Activated CD4-positive, alpha-beta T cell treated with anti-CD3 and anti-CD28 coated beads, Interleukin-2, amount 10 ng/mL, durations not matched to agents 7 days and 5 days (primary cell): ENCODE results near the gene CERS6. TPM values are rescaled to one million over a fixed set of nuclear protein-coding genes. Genes with fewer than 3 reads are reported as not detected.
"Not testable (repeated sequence)": the region's sequence is repeated elsewhere in the genome, so short reads cannot be mapped to it uniquely, and the experiment has no call there.

Experiments
- CTCF ChIA-PET: fragments of 350-600 bp; sonication (Branson Sonifier 250); formaldehyde crosslinking; loops from one replicate; lab custom pipeline; 2021; ENCODE audit warnings: antibody characterized with exemption; lab: Charles Lee
- POLR2A ChIA-PET: fragments of 350-600 bp; sonication (Branson Sonifier 250); formaldehyde crosslinking; loops from one replicate; lab custom pipeline; 2021; ENCODE audit warnings: antibody characterized with exemption; lab: Charles Lee
- DNase-seq: peaks from one replicate; pipeline ENCODE4 v3.0.0-alpha.2; 2020
- H3K27ac Mint-ChIP-seq: one replicate; pipeline ENCODE4 v1.8.0; 2021; ENCODE audit warnings: mild to moderate bottlenecking, moderate library complexity, mixed read lengths
- H3K27me3 Mint-ChIP-seq: one replicate; pipeline ENCODE4 v1.8.0; 2021; ENCODE audit warnings: mixed read lengths
- H3K36me3 Mint-ChIP-seq: one replicate; pipeline ENCODE4 v1.8.0; 2021; ENCODE audit warnings: low read depth, mixed read lengths
- H3K4me1 Mint-ChIP-seq: one replicate; pipeline ENCODE4 v1.8.0; 2021; ENCODE audit warnings: mixed read lengths
- H3K4me3 Mint-ChIP-seq: one replicate; pipeline ENCODE4 v1.8.0; 2021; ENCODE audit warnings: mild to moderate bottlenecking, moderate library complexity, mixed read lengths
- H3K9me3 Mint-ChIP-seq: one replicate; pipeline ENCODE4 v1.8.0; 2021; ENCODE audit warnings: mixed read lengths
- total RNA-seq, 2 experiments: library from RNA; stranded (reverse); gene quantifications; one replicate each; pipeline ENCODE4 v1.2.3, GENCODE V29; 2021

Gene CERS6
- total RNA-seq, 2 experiments from 2014 or later: 12.1 to 14.9 TPM

DNA sequence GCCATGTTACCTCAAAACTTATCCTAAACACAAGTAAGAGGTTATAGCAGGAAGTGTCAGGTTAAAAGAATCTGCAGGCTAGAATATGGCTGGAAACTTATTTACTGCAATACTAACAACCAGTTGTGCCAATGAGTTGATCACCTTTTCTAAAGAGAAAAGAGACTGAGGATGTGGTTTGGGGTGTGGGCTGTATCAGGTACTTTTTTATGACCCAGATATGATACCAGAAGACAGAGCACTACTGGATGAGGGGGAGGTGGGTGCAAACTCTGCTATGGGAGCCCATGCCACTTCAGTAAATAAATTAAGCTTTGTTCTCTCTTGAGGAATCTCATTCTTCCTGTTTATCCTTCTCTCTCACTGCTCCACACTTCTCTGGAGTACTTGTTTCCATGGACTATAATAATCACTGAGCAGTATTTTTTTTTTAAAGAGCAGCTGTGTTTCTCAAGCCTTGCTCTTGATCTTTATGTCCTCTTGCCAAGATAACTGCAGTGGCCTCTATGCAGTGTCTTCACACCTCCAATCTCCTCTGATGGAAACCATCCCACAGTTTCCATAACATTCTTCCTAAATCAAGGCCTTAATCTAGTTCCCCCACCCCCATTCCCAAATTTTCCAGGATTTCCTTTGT is 295.1 kb downstream of the CERS6 start:
- Mint-ChIP-seq H3K27me3 (no peaks in the 10 kb centered on the region), H3K36me3 (peaks cover 20% of the 10 kb centered on the region), H3K4me3 (peak overlapping the region; percentile 8), H3K27ac (peak overlapping the region; percentile 89), H3K9me3 (no peaks in the 10 kb centered on the region), H3K4me1 (peaks cover 48% of the 10 kb centered on the region)
- POLR2A ChIA-PET: no interaction called here
- DNase-seq: peak; percentile 67
- CTCF ChIA-PET: no interaction called here

DNA sequence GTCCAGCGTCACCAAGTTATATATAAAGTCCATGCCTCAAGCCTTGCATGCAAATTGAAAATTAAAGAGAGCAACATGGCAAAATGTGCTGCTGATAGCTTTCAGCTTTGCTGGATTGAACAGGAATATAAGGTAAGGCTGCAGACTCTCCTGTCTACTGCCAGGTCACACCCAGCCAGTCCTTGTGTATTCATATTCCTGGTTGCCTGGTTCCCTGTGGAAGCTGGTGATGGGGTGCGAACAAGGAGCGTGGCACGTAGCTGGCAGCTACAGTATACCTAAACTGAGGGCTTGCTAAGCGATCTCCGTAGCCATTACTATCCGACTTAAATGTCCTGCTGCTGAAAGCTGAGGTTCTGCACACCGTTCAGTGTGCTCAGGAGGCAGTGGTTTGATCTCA is 296.3 kb downstream of the CERS6 start:
- Mint-ChIP-seq H3K9me3 (no peaks in the 10 kb centered on the region), H3K4me1 (peaks cover 60% of the 10 kb centered on the region), H3K27ac (no peak overlapping the region), H3K36me3 (peaks cover 23% of the 10 kb centered on the region), H3K27me3 (no peaks in the 10 kb centered on the region), H3K4me3 (no peak overlapping the region)
- ChIA-PET POLR2A (no interaction called here), CTCF (interaction anchor here (0.6 kb wide), 1 partner anchor 396 kb away, joined by 3 read pairs; no protein-coding TSS in a partner anchor)
- DNase-seq: no peak

DNA sequence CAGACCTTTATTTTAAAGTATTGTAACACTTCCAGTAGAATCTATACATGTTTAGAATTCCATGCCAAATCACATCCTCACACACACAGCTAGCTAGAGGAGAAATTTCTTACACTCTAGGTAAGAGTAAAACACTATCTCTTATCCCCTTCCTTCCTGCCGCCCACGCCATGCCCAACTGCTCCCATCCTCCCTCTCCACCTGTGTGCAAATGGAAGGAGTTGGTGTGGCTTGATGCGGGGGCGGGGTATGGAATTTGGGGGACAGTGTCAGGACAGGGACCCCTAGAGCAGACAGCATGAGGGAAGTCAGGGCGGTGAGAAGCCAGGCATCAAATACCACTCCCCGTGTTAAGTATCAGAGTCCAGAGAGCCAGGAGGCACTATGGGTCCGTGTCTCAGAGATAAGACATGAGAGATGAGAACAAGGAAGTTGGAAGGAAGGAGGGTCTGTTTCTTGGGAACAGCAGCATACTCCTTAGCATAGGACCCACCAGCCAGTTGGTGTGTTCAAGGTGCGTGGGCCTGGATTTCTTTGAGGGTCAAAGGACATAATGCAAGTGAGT is 297.8 kb downstream of the CERS6 start:
- Mint-ChIP-seq H3K36me3 (peaks cover 20% of the 10 kb centered on the region), H3K27ac (no peak overlapping the region), H3K4me3 (no peak overlapping the region), H3K27me3 (no peaks in the 10 kb centered on the region), H3K4me1 (peaks cover 70% of the 10 kb centered on the region), H3K9me3 (no peaks in the 10 kb centered on the region)
- CTCF ChIA-PET: interaction anchor here (1.4 kb wide), 1 partner anchor 13 kb away, joined by 3 read pairs; no protein-coding TSS in a partner anchor
- POLR2A ChIA-PET: interaction anchor here (0.6 kb wide), 1 partner anchor 172 kb away, joined by 3 read pairs; no protein-coding TSS in a partner anchor
- no peak for DNase-seq

DNA sequence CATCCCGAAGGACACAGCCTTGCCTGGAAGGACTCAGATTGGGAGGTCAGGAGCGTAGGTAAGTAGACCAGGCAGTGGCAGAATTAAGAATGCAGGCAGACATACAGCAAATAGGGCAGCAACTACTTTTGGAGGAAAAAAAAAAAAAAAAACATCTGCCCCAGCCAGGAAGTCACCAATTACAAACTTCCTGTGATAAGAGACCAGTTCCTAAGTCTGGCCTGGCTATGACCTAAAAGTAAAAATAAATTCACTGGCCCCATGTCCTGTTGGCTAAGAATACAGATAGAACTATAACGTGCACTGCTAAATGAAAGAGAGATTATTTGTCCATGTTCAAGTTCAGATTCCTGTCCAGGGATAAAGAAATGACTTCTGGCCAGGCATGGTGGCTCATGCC is 301.2 kb downstream of the CERS6 start:
- POLR2A ChIA-PET: no interaction called here
- no peaks in the 10 kb centered on the region for H3K27me3 Mint-ChIP-seq
- H3K27ac Mint-ChIP-seq: no peak overlapping the region
- CTCF ChIA-PET: no interaction called here
- H3K4me1 Mint-ChIP-seq: peaks cover 42% of the 10 kb centered on the region
- H3K4me3 Mint-ChIP-seq: no peak overlapping the region
- DNase-seq: no peak
- no peaks in the 10 kb centered on the region for H3K9me3 Mint-ChIP-seq
- peaks cover 10% of the 10 kb centered on the region for H3K36me3 Mint-ChIP-seq

DNA sequence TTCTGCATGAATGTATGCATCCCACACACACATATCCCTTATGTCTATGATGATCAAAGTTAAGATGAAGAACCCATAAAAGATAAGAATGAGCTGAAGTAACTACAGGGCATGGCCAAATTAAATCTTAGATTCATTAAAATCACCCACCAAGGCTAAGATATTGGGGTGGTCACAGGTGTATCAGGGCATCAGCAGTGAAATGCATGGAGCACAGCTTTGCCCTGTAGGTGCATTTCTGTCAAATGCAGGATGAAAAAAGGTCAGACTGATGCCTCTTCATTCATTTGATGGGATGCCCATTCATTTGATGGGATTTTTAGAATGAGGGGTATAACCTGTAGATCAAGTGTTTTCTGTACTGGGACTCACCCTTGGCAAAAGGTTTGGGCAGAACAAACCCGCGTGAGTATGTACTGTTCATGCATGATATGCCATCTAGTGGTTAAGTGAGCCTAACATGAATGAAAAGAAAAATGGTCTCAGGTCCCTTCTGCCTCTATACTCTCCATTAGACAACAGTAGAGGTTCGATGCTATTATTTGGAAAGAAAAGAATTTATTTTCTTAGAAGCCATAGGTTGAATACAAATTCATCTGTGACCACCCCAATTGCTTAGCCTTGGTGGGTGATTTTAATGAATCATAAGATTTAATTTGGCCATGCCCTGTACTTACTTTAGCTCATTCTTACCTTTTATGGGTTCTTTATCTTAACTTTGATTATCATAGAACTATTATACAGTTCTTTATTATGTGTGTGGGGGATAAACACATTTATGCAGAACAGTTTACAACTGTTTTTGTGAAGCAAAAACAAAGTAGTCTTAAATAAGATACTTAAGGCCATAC is 303.1 kb downstream of the CERS6 start:
- Mint-ChIP-seq H3K36me3 (peaks cover 7% of the 10 kb centered on the region), H3K27me3 (no peaks in the 10 kb centered on the region), H3K4me3 (no peak overlapping the region), H3K4me1 (peaks cover 30% of the 10 kb centered on the region), H3K9me3 (no peaks in the 10 kb centered on the region), H3K27ac (no peak overlapping the region)
- peak; percentile 40 for DNase-seq
- CTCF ChIA-PET: no interaction called here
- POLR2A ChIA-PET: no interaction called here

DNA sequence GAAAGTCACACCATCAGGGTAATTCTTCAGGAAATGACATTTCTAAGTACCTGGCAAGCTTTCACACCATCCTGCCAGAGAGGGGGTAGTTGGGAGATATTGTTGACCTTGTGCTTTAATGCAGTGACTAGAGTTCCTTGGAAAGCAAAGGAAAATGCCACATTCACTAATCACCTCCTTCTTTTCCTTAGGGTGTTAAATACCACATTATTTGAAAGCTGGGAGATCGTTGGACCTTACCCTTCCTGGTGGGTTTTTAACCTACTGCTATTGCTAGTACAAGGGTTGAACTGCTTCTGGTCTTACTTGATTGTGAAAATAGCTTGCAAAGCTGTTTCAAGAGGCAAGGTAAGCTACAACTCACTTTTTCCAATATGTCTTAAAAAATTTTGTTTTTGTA is 309.3 kb downstream of the CERS6 start:
- H3K9me3 Mint-ChIP-seq: peaks cover 4% of the 10 kb centered on the region

DNA sequence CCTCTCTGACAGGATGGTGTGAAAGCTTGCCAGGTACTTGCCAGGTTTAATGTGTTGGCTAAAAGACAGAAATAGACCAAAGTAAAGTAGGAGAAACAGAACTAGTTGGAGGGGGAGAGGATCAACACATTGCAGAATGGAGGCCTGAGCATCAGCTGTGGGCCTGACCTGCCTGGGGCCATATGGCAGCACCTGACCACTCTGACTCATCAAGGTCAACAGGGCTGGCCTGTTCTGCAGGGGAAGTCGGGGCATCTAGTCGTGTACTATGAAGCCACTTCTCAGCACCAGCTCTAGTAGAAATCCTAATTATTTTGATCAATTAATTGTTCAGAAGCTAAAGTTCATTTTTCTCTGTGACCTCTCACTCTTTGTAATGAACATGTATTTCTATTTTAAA is 310.5 kb downstream of the CERS6 start:
- POLR2A ChIA-PET: no interaction called here
- H3K36me3 Mint-ChIP-seq: peaks cover 25% of the 10 kb centered on the region
- H3K4me1 Mint-ChIP-seq: no peaks in the 10 kb centered on the region
- no peaks in the 10 kb centered on the region for H3K27me3 Mint-ChIP-seq
- no peak overlapping the region for H3K4me3 Mint-ChIP-seq
- DNase-seq: no peak
- H3K27ac Mint-ChIP-seq: no peak overlapping the region
- H3K9me3 Mint-ChIP-seq: peaks cover 4% of the 10 kb centered on the region
- CTCF ChIA-PET: interaction anchor here (0.6 to 1.4 kb wide), 3 partner anchors 12 to 114 kb away, joined by 3 read pairs; no protein-coding TSS in a partner anchor

More for the DNA sequence above, 309.3 kb downstream of the CERS6 start:
- H3K27ac Mint-ChIP-seq: no peak overlapping the region
- ChIA-PET POLR2A (no interaction called here), CTCF (interaction anchor here (0.6 to 1.0 kb wide), 2 partner anchors 285 to 418 kb away, joined by 3 read pairs; no protein-coding TSS in a partner anchor)
- H3K4me1 Mint-ChIP-seq: no peaks in the 10 kb centered on the region
- H3K27me3 Mint-ChIP-seq: no peaks in the 10 kb centered on the region
- DNase-seq: no peak
- peaks cover 25% of the 10 kb centered on the region for H3K36me3 Mint-ChIP-seq
- no peak overlapping the region for H3K4me3 Mint-ChIP-seq

DNA sequence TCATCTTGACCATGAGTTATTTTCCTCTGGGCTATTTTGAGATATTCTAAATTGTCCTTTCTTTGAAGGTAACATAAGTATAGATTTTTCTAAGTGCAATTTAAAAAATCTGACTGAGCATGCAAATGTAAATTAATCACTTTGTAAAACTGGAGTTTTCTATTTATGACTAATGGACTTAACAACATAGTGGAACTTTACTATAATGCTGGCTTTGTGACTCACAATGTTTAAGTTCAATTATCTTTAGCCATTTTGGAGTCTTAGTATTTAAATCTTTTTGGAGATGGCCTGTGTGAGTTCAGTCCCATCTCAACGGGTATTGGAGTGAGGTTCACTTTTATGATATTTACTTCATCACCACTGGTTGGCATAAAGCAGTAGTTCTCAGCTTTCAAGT is 311.2 kb downstream of the CERS6 start:
- Mint-ChIP-seq H3K27ac (no peak overlapping the region), H3K36me3 (peaks cover 25% of the 10 kb centered on the region), H3K9me3 (peaks cover 4% of the 10 kb centered on the region), H3K4me3 (no peak overlapping the region), H3K4me1 (no peaks in the 10 kb centered on the region), H3K27me3 (no peaks in the 10 kb centered on the region)
- CTCF ChIA-PET: interaction anchor here (0.6 to 1.4 kb wide), 3 partner anchors 12 to 511 kb away, joined by 3 to 5 read pairs (median 3); no protein-coding TSS in a partner anchor
- no peak for DNase-seq
- POLR2A ChIA-PET: no interaction called here

DNA sequence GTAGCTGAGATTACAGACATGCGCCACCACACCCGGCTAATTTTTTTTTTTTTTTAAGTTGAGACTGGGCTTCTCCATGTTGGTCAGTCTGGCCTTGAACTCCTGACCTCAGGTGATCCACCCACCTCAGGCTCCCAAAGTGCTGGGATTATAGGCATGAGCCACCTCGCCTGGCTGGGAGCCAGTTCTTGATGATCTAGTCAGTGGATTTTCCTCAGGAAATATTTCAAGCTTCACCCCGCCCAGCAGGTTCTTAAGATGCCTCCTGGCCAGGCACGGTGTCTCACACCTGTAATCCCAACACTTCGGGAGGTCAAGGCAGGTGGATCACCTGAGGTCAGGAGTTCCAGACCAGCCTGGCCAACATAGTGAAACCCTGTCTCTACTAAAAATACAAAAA is 312.3 kb downstream of the CERS6 start:
- DNase-seq, H3K4me3 Mint-ChIP-seq, H3K27me3 Mint-ChIP-seq, H3K4me1 Mint-ChIP-seq, H3K9me3 Mint-ChIP-seq, POLR2A ChIA-PET, H3K27ac Mint-ChIP-seq: not testable (repeated sequence)
- CTCF ChIA-PET: interaction anchor here (0.6 kb wide), 1 partner anchor 231 kb away, joined by 3 read pairs; no protein-coding TSS in a partner anchor
- H3K36me3 Mint-ChIP-seq: peaks cover 25% of the 10 kb centered on the region

DNA sequence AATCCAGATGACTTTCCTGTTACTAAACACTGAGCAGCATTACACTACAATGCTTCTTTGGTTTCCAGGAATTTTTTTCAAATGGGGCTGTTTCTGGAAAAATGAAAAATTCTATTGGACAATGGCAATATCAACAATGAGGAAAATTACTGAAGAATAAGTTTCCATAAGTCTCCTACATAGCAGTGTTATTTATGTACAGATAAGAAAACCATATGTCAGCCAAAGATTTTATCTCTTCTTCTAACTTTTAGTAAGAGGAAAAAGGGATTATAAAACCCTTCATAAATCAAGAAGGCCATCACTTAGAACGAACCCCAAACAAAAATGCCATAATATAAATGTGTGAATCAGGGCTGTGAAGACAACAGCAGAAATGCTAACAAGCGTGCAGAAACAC is 314.7 kb downstream of the CERS6 start:
- DNase-seq: no peak
- Mint-ChIP-seq H3K27me3 (no peaks in the 10 kb centered on the region), H3K9me3 (no peaks in the 10 kb centered on the region), H3K27ac (no peak overlapping the region), H3K4me1 (no peaks in the 10 kb centered on the region), H3K4me3 (no peak overlapping the region), H3K36me3 (peaks cover 16% of the 10 kb centered on the region)
- POLR2A ChIA-PET: interaction anchor here (0.6 kb wide), 1 partner anchor 409 kb away, joined by 3 read pairs; no protein-coding TSS in a partner anchor
- CTCF ChIA-PET: no interaction called here

DNA sequence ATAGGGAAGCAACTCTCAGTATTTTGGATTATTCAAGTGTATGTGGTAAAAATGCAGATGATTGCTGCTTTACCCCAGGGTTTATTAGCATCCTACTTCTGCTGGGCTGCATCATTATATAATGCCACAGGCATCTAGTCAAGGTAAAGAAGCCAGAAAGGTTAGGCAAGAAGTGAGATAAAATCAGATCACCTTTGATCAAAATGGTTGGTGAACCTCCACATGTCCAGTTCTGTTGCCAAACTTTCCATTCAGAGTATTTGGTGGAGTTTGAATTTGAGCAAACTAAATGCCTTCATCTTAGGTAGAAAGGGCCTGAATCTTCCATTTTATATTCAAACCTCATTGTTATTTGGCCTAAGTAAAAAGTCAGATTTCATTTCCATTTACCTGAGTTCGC is 316.6 kb downstream of the CERS6 start:
- no peak for DNase-seq
- POLR2A ChIA-PET: no interaction called here

DNA sequence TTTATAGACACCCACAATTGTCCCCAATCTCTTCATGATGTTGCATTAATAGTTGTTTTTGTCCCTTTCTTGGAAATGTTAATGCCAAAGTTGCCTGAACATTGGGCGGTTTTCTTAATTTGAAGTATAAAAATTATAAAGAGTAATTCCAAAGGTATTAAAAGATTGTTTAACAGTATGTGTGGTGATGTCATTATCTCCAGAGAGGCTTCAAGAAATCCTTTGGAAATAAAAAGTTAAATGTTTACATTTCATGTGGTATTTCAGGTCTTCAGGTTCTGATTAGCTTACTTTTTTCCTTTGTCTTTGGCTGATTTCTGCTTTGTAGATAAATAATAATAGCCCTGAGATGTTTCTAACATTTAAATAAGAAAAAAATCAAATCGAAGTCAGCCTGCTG is 317.1 kb downstream of the CERS6 start:
- Mint-ChIP-seq H3K4me1 (no peaks in the 10 kb centered on the region), H3K4me3 (no peak overlapping the region), H3K36me3 (no peaks in the 10 kb centered on the region), H3K9me3 (no peaks in the 10 kb centered on the region), H3K27ac (no peak overlapping the region), H3K27me3 (no peaks in the 10 kb centered on the region)
- ChIA-PET CTCF (interaction anchor here (0.7 kb wide), 1 partner anchor 112 kb away, joined by 3 read pairs; no protein-coding TSS in a partner anchor), POLR2A (no interaction called here)
- DNase-seq: no peak

More for the DNA sequence above, 316.6 kb downstream of the CERS6 start:
- no peak overlapping the region for H3K4me3 Mint-ChIP-seq
- H3K9me3 Mint-ChIP-seq: no peaks in the 10 kb centered on the region
- no peaks in the 10 kb centered on the region for H3K27me3 Mint-ChIP-seq
- CTCF ChIA-PET: interaction anchor here (0.7 kb wide), 1 partner anchor 113 kb away, joined by 3 read pairs; no protein-coding TSS in a partner anchor
- no peaks in the 10 kb centered on the region for H3K4me1 Mint-ChIP-seq
- H3K36me3 Mint-ChIP-seq: peaks cover 3% of the 10 kb centered on the region
- H3K27ac Mint-ChIP-seq: no peak overlapping the region
